Caco-2 (cell line): ENCODE data around the gene DYNC2I2. TPM values are rescaled to one million over a fixed set of nuclear protein-coding genes. Genes with fewer than 3 reads are reported as not detected.

Experiments used
- BruUV-seq: library from RNA; stranded (reverse); fragments of 400-500 nt; replicated peaks from 2 replicates; lab custom pipeline; 2021; lab: Mats Ljungman, UMichigan
- CTCF ChIA-PET: fragments of 300-600 bp; sonication (Branson Sonifier 250); formaldehyde crosslinking; loops from one replicate; lab custom pipeline; 2022; ENCODE audit warnings: antibody characterized with exemption; lab: Charles Lee
- POLR2A ChIA-PET: fragments of 300-600 bp; sonication (Branson Sonifier 250); formaldehyde crosslinking; loops from one replicate; lab custom pipeline; 2022; ENCODE audit warnings: antibody characterized with exemption; lab: Charles Lee
- DNase-seq, 2 experiments: peaks; one replicate each; pipeline versions ENCODE4 v3.0.0 to v3.0.0-alpha.2; 2020 to 2022
- H3K27me3 ChIP-seq: replicated peaks from 2 replicates; pipeline ENCODE4 v1.6.0; 2011; ENCODE audit warnings: low read length; ENCODE audit not compliant: control insufficient read depth, insufficient read depth
- H3K36me3 ChIP-seq: 2 replicates; pipeline ENCODE4 v1.5.1; 2011; ENCODE audit warnings: low read length; ENCODE audit not compliant: control insufficient read depth, insufficient read depth
- H3K4me1 ChIP-seq: fragments of 250-450 bp; sonication (Bioruptor Pico); 2 replicates; pipeline ENCODE4 v1.5.1; 2020; ENCODE audit warnings: mild to moderate bottlenecking
- H3K4me3 ChIP-seq: 2 replicates; pipeline ENCODE4 v1.5.1; 2011; ENCODE audit warnings: low read depth, mild to moderate bottlenecking, control low read depth, low read length
- H3K9me3 ChIP-seq: fragments of 250-450 bp; sonication (Bioruptor Pico); 2 replicates; pipeline ENCODE4 v1.5.1; 2020; ENCODE audit warnings: mild to moderate bottlenecking, moderate library complexity
- H3K27ac Mint-ChIP-seq: one replicate; pipeline ENCODE4 v1.8.0; 2022; ENCODE audit warnings: mixed read lengths; ENCODE audit not compliant: unreplicated experiment
- H3K27me3 Mint-ChIP-seq: one replicate; pipeline ENCODE4 v1.8.0; 2022; ENCODE audit warnings: mixed read lengths; ENCODE audit not compliant: insufficient read depth, unreplicated experiment
- H3K36me3 Mint-ChIP-seq: one replicate; pipeline ENCODE4 v1.8.0; 2022; ENCODE audit warnings: mild to moderate bottlenecking, mixed read lengths; ENCODE audit not compliant: insufficient read depth, unreplicated experiment
- H3K4me1 Mint-ChIP-seq: one replicate; pipeline ENCODE4 v1.8.0; 2022; ENCODE audit warnings: low read depth, mixed read lengths; ENCODE audit not compliant: unreplicated experiment
- H3K4me3 Mint-ChIP-seq: one replicate; pipeline ENCODE4 v1.8.0; 2022; ENCODE audit warnings: mild to moderate bottlenecking, moderate library complexity, mixed read lengths; ENCODE audit not compliant: unreplicated experiment
- H3K9me3 Mint-ChIP-seq: one replicate; pipeline ENCODE4 v1.8.0; 2022; ENCODE audit warnings: mixed read lengths; ENCODE audit not compliant: unreplicated experiment
- CTCF ChIP-seq, 2 experiments: fragments of 200-600 bp in 1 of 2; IDR thresholded peaks; 1 replicate in 1 of 2; 2 replicates in 1 of 2; pipeline versions ENCODE4 v1.5.1 to v1.8.0; 2011 to 2022; ENCODE audit warnings: antibody characterized with exemption in 1 of 2, control low read depth in 1 of 2, inconsistent platforms in 1 of 2, low read depth in 1 of 2, low read length in 1 of 2, mild to moderate bottlenecking in 1 of 2, moderate library complexity in 1 of 2; ENCODE audit not compliant: insufficient read depth in 1 of 2, severe bottlenecking in 1 of 2, unreplicated experiment in 1 of 2
- intact Hi-C: fragments of 100-400 bp; cut with micrococcal nuclease; formaldehyde crosslinking; loops from one replicate; pipeline ENCODE4 v1.10.0; 2022; ENCODE audit not compliant: unreplicated experiment
- total RNA-seq: library from RNA; stranded (reverse); gene quantifications from 2 replicates; pipeline ENCODE4 v1.2.3, GENCODE V29; 2022

DYNC2I2 gene
- total RNA-seq, 1 experiment from 2014 or later = 80.8 TPM

GRCh38 chr9:128684325-128685199 lies 27.9 kb upstream of the DYNC2I2 start:
- Mint-ChIP-seq H3K36me3 (peaks cover 54% of the 10 kb centered on the region), H3K9me3 (no peaks in the 10 kb centered on the region), H3K27me3 (no peaks in the 10 kb centered on the region), H3K4me1 (peaks cover 24% of the 10 kb centered on the region), H3K4me3 (peak overlapping the region; percentile 100), H3K27ac (peak overlapping the region; percentile 99)
- Histone ChIP-seq H3K4me1 (peaks cover 24% of the 10 kb centered on the region), H3K9me3 (no peaks in the 10 kb centered on the region), H3K27me3 (no peaks in the 10 kb centered on the region), H3K4me3 (peak overlapping the region; percentile 83), H3K36me3 (no peaks in the 10 kb centered on the region)
- POLR2A ChIA-PET = interaction anchor here (0.6 to 3.0 kb wide), 3 partner anchors 40 to 654 kb away, joined by 5 to 27 read pairs (median 6); partner anchors contain the start of gene ZDHHC12
- intact Hi-C loops = loop anchor here (1.0 kb wide), 1 partner anchor 28 kb away; the partner anchor contains the start of gene DYNC2I2
- BruUV-seq = no TSS peak
- peak; percentile 88 to 93 for DNase-seq
- no peak for TF ChIP-seq CTCF (IDR thresholded peaks at IDR 0.05; ENCODE audit: insufficient read depth in 1 of 2, low read depth in 1 of 2, low read length in 1 of 2, severe bottlenecking in 1 of 2, unreplicated experiment in 1 of 2)
- CTCF ChIA-PET = interaction anchor here (0.5 to 1.6 kb wide), 3 partner anchors 36 to 264 kb away, joined by 4 to 16 read pairs (median 5); partner anchors contain the start of gene CERCAM

GRCh38 chr9:128684065-128684324 lies 27.3 kb upstream of the DYNC2I2 start:
- H3K4me1 Mint-ChIP-seq = peaks cover 24% of the 10 kb centered on the region
- H3K27ac Mint-ChIP-seq = peak overlapping the region; percentile 99
- ChIA-PET POLR2A (interaction anchor here (0.6 to 3.0 kb wide), 3 partner anchors 40 to 654 kb away, joined by 5 to 27 read pairs (median 6); partner anchors contain the start of gene ZDHHC12), CTCF (interaction anchor here (0.5 to 1.6 kb wide), 3 partner anchors 35 to 264 kb away, joined by 4 to 16 read pairs (median 5); partner anchors contain the start of gene CERCAM)
- DNase-seq = no peak
- Histone ChIP-seq H3K4me3 (peak overlapping the region; percentile 83), H3K36me3 (no peaks in the 10 kb centered on the region), H3K9me3 (no peaks in the 10 kb centered on the region), H3K4me1 (peaks cover 24% of the 10 kb centered on the region), H3K27me3 (no peaks in the 10 kb centered on the region)
- intact Hi-C loops = loop anchor here (1.0 kb wide), 1 partner anchor 28 kb away; the partner anchor contains the start of gene DYNC2I2
- H3K27me3 Mint-ChIP-seq = no peaks in the 10 kb centered on the region
- H3K4me3 Mint-ChIP-seq = peak overlapping the region; percentile 100
- no peak for TF ChIP-seq CTCF (IDR thresholded peaks at IDR 0.05; ENCODE audit: insufficient read depth in 1 of 2, low read depth in 1 of 2, low read length in 1 of 2, severe bottlenecking in 1 of 2, unreplicated experiment in 1 of 2)
- TSS peak; percentile 78 for BruUV-seq
- H3K9me3 Mint-ChIP-seq = no peaks in the 10 kb centered on the region
- H3K36me3 Mint-ChIP-seq = peaks cover 50% of the 10 kb centered on the region

- no peak for TF ChIP-seq CTCF (IDR thresholded peaks at IDR 0.05; ENCODE audit: insufficient read depth in 1 of 2, low read depth in 1 of 2, low read length in 1 of 2, severe bottlenecking in 1 of 2, unreplicated experiment in 1 of 2)
- ChIA-PET POLR2A (interaction anchor here (0.6 to 3.0 kb wide), 3 partner anchors 41 to 655 kb away, joined by 5 to 27 read pairs (median 6); partner anchors contain the start of gene ZDHHC12), CTCF (interaction anchor here (1.2 to 1.6 kb wide), 2 partner anchors 48 to 263 kb away, joined by 5 to 16 read pairs; partner anchors contain the start of gene CERCAM)
- Histone ChIP-seq H3K4me1 (peaks cover 24% of the 10 kb centered on the region), H3K9me3 (no peaks in the 10 kb centered on the region), H3K27me3 (no peaks in the 10 kb centered on the region), H3K4me3 (peak overlapping the region; percentile 83), H3K36me3 (no peaks in the 10 kb centered on the region)
- H3K4me3 Mint-ChIP-seq = peak overlapping the region; percentile 100
- DNase-seq = peak; percentile 87 to 89
- peaks cover 45% of the 10 kb centered on the region for H3K36me3 Mint-ChIP-seq
- H3K27me3 Mint-ChIP-seq = no peaks in the 10 kb centered on the region
- H3K9me3 Mint-ChIP-seq = no peaks in the 10 kb centered on the region
- BruUV-seq = no TSS peak
- intact Hi-C loops = loop anchor here (1.0 kb wide), 2 partner anchors 27 to 48 kb away; partner anchors contain the start of gene DYNC2I2
- H3K4me1 Mint-ChIP-seq = peaks cover 24% of the 10 kb centered on the region
- H3K27ac Mint-ChIP-seq = peak overlapping the region; percentile 99
Measured at GRCh38 chr9:128683340-128684064, 26.9 kb upstream of the DYNC2I2 start.
